SK-N-SH (cell line): Measurements from ENCODE around the gene TP73. TPM values are rescaled to one million over a fixed set of nuclear protein-coding genes. Genes with fewer than 3 reads are reported as not detected.

Source experiments
- CTCF ChIA-PET: fragments of 300-600, 350-600 bp; formaldehyde crosslinking; extraction: SDS; loops from one replicate; lab custom pipeline; 2021; lab: Yijun Ruan, JAX
- POLR2A ChIA-PET: fragments of 350-600 bp; sonication (Branson Sonifier 250); formaldehyde crosslinking; extraction: SDS; loops from one replicate; lab custom pipeline; 2020; ENCODE audit warnings: antibody characterized with exemption, inconsistent platforms; lab: Yijun Ruan, JAX
- DNase-seq: peaks from one replicate; pipeline ENCODE4 v3.0.0; 2012
- H2AFZ ChIP-seq: fragments of 200-600 bp; sonication (generic); 2 replicates; pipeline ENCODE4 v1.8.1; 2016; ENCODE audit warnings: antibody characterized with exemption, mild to moderate bottlenecking, low read depth
- H3F3A ChIP-seq: fragments of 200-600 bp; sonication (generic); replicated peaks from 2 replicates; pipeline ENCODE3; 2016; ENCODE audit warnings: antibody characterized with exemption, mild to moderate bottlenecking; ENCODE audit not compliant: insufficient read depth
- H3K27ac ChIP-seq, 2 experiments: fragments of 200-500 bp in 1 of 2; fragments of 200-600 bp in 1 of 2; sonication (Bioruptor generic) in 1 of 2; sonication (generic), shearing (Covaris generic) in 1 of 2; 2 replicates each; pipeline versions ENCODE4 v1.5.1 to v1.6.1; 2014 to 2016; ENCODE audit warnings: low read depth in 2 of 2, inconsistent platforms in 1 of 2, low read length in 1 of 2, mild to moderate bottlenecking in 1 of 2, mixed read lengths in 1 of 2
- H3K27me3 ChIP-seq: fragments of 200-600 bp; sonication (generic), shearing (Covaris generic); 2 replicates; pipeline ENCODE4 v1.6.1; 2016; ENCODE audit warnings: mixed run types; ENCODE audit not compliant: insufficient read depth
- H3K36me3 ChIP-seq, 2 experiments: fragments of 200-500 bp in 1 of 2; fragments of 200-600 bp in 1 of 2; sonication (Bioruptor generic) in 1 of 2; sonication (generic) in 1 of 2; replicated peaks in 1 of 2; 2 replicates each; pipeline versions ENCODE3 to v1.5.1; 2014 to 2016; ENCODE audit warnings: low read length in 1 of 2, mild to moderate bottlenecking in 1 of 2; ENCODE audit not compliant: insufficient read depth in 2 of 2, control insufficient read depth in 1 of 2
- H3K4me1 ChIP-seq, 2 experiments: fragments of 200-500 bp in 1 of 2; fragments of 200-600 bp in 1 of 2; sonication (Bioruptor generic) in 1 of 2; sonication (generic), shearing (Covaris generic) in 1 of 2; 2 replicates each; pipeline versions ENCODE4 v1.5.1 to v1.6.1; 2014 to 2016; ENCODE audit warnings: low read depth in 1 of 2, low read length in 1 of 2, mixed run types in 1 of 2; ENCODE audit not compliant: insufficient read depth in 2 of 2, control insufficient read depth in 1 of 2
- H3K4me2 ChIP-seq: fragments of 200-600 bp; sonication (generic), shearing (Covaris generic); 2 replicates; pipeline ENCODE4 v1.6.1; 2017; ENCODE audit warnings: mixed run types
- H3K4me3 ChIP-seq, 2 experiments: fragments of 200-500 bp in 1 of 2; fragments of 200-600 bp in 1 of 2; sonication (Bioruptor generic) in 1 of 2; sonication (generic), shearing (Covaris generic) in 1 of 2; 2 replicates each; pipeline versions ENCODE4 v1.5.1 to v1.8.1; 2014 to 2016; ENCODE audit warnings: low read depth in 2 of 2, inconsistent platforms in 1 of 2, low read length in 1 of 2, mild to moderate bottlenecking in 1 of 2, mixed read lengths in 1 of 2, moderate library complexity in 1 of 2
- H3K79me2 ChIP-seq: fragments of 200-600 bp; sonication (generic); 2 replicates; pipeline ENCODE4 v1.8.1; 2017; ENCODE audit warnings: mild to moderate bottlenecking; ENCODE audit not compliant: insufficient read depth
- H3K9ac ChIP-seq: fragments of 200-600 bp; sonication (generic); 2 replicates; pipeline ENCODE4 v1.6.1; 2017; ENCODE audit warnings: mixed run types
- H3K9me2 ChIP-seq: fragments of 200-600 bp; sonication (generic); 2 replicates; pipeline ENCODE4 v1.6.1; 2017; ENCODE audit warnings: mixed run types
- H3K9me3 ChIP-seq: fragments of 200-600 bp; sonication (generic); 2 replicates; pipeline ENCODE4 v1.6.1; 2017; ENCODE audit warnings: mixed run types, mild to moderate bottlenecking, moderate library complexity
- H4K20me1 ChIP-seq: fragments of 200-600 bp; sonication (generic); 2 replicates; pipeline ENCODE4 v1.6.1; 2017; ENCODE audit warnings: mild to moderate bottlenecking, mixed run types; ENCODE audit not compliant: insufficient read depth
- CHD2 ChIP-seq: fragments of 150-350 bp; IDR thresholded peaks from 2 replicates; pipeline ENCODE4 v1.6.1; 2018; ENCODE audit warnings: low read length; ENCODE audit not compliant: partially characterized antibody
- CTCF ChIP-seq: fragments of 200-600 bp; sonication (generic); IDR thresholded peaks from 2 replicates; pipeline ENCODE4 v1.6.1; 2017; ENCODE audit warnings: antibody characterized with exemption, mild to moderate bottlenecking, moderate library complexity
- ELF1 ChIP-seq: IDR thresholded peaks from 2 replicates; pipeline ENCODE4 v1.4.0; 2012
- FOSL2 ChIP-seq: IDR thresholded peaks from 2 replicates; pipeline ENCODE4 v1.4.0; 2012; ENCODE audit warnings: low read depth, mild to moderate bottlenecking, moderate library complexity, borderline replicate concordance
- FOXJ3 ChIP-seq: sonication (generic); formaldehyde crosslinking; IDR thresholded peaks from 2 replicates; pipeline ENCODE4 v1.5.1; 2020; ENCODE audit warnings: mild to moderate bottlenecking, missing genetic modification reagents
- FOXM1 ChIP-seq: IDR thresholded peaks from 2 replicates; pipeline ENCODE4 v1.4.0; 2012; ENCODE audit warnings: low read depth, mild to moderate bottlenecking
- JUND ChIP-seq: IDR thresholded peaks from 2 replicates; pipeline ENCODE4 v1.4.0; 2012
- MAX ChIP-seq: IDR thresholded peaks from 2 replicates; pipeline ENCODE4 v1.4.0; 2012; ENCODE audit warnings: low read depth
- MEF2A ChIP-seq: IDR thresholded peaks from 2 replicates; pipeline ENCODE4 v1.4.0; 2012; ENCODE audit warnings: low read depth, borderline replicate concordance
- MXI1 ChIP-seq: IDR thresholded peaks from 2 replicates; pipeline ENCODE4 v1.6.1; 2012; ENCODE audit warnings: mild to moderate bottlenecking, low read depth, low read length, improper control_type of control experiment
- NFIC ChIP-seq: IDR thresholded peaks from 2 replicates; pipeline ENCODE4 v1.4.0; 2012; ENCODE audit warnings: borderline replicate concordance
- NRF1 ChIP-seq: IDR thresholded peaks from 2 replicates; pipeline ENCODE4 v1.6.1; 2012; ENCODE audit warnings: low read depth, mild to moderate bottlenecking, low read length
- RAD21 ChIP-seq: IDR thresholded peaks from 2 replicates; pipeline ENCODE4 v1.6.1; 2012; ENCODE audit warnings: mild to moderate bottlenecking, low read length
- REST ChIP-seq: IDR thresholded peaks from 2 replicates; pipeline ENCODE4 v1.6.1; 2012; ENCODE audit warnings: mild to moderate bottlenecking, low read depth, low read length, moderate library complexity
- RFX5 ChIP-seq: IDR thresholded peaks from 2 replicates; pipeline ENCODE4 v1.6.1; 2012; ENCODE audit warnings: mild to moderate bottlenecking, improper control_type of control experiment, low read length
- SIN3A ChIP-seq: IDR thresholded peaks from 2 replicates; pipeline ENCODE4 v1.6.1; 2012; ENCODE audit warnings: low read depth, mild to moderate bottlenecking, low read length, moderate library complexity, borderline replicate concordance
- SMC3 ChIP-seq: IDR thresholded peaks from 2 replicates; pipeline ENCODE4 v1.6.1; 2012; ENCODE audit warnings: low read depth, low read length, improper control_type of control experiment
- TAF1 ChIP-seq: IDR thresholded peaks from 2 replicates; pipeline ENCODE4 v1.6.1; 2012; ENCODE audit warnings: low read depth, mild to moderate bottlenecking, low read length, moderate library complexity, borderline replicate concordance
- TEAD4 ChIP-seq: IDR thresholded peaks from 2 replicates; pipeline ENCODE4 v1.4.0; 2012; ENCODE audit warnings: mild to moderate bottlenecking, borderline replicate concordance; ENCODE audit not compliant: insufficient read depth
- USF1 ChIP-seq: IDR thresholded peaks from 2 replicates; pipeline ENCODE4 v1.4.0; 2012; ENCODE audit warnings: low read depth, borderline replicate concordance
- USF2 ChIP-seq: fragments of 150-350 bp; IDR thresholded peaks from 2 replicates; pipeline ENCODE4 v1.6.1; 2017; ENCODE audit warnings: antibody characterized with exemption, low read length, low read depth, borderline replicate concordance
- YY1 ChIP-seq: IDR thresholded peaks from 2 replicates; pipeline ENCODE4 v1.4.0; 2012; ENCODE audit warnings: low read depth, mild to moderate bottlenecking
- ZBTB33 ChIP-seq: IDR thresholded peaks from 2 replicates; pipeline ENCODE4 v1.4.0; 2012; ENCODE audit warnings: low read depth, borderline replicate concordance
- WGBS: methylation state at CpG from one replicate; pipeline ENCODE4 v1.1.6; 2017; ENCODE audit warnings: low lambda C conversion rate; 5-methylcytosine and 5-hydroxymethylcytosine counted together
- polyA plus RNA-seq, 3 experiments: library from polyadenylated mRNA; depleted of rRNA; stranded (reverse); fragments of >200 nt; gene quantifications; 2 replicates each; pipeline ENCODE4 v1.2.3, GENCODE V29; 2012

The TP73 gene
- polyA plus RNA-seq, 1 of the 3 experiments (the other 2 are of a cell fraction): 0.64 TPM

- H3K9ac ChIP-seq: peak overlapping the region; percentile 58; the same call in 1 of the 2 replicates
- H3K27ac ChIP-seq: peak overlapping the region in 1 of 2 experiments; percentile 77; a peak in 2 of 4 replicates
- H3K4me2 ChIP-seq: peak overlapping the region; percentile 80; the same call in 1 of the 2 replicates
- no peaks in the 10 kb centered on the region for H3K9me3 ChIP-seq
- no peak for TF ChIP-seq CHD2
- TF ChIP-seq ELF1: no peak
- TF ChIP-seq RFX5: no peak
- TF ChIP-seq REST: 0 out of 2 replicates have a peak, but pooled peaks have one; percentile 43
- TF ChIP-seq TAF1: no peak
- no peak for TF ChIP-seq FOXJ3
- no peak for TF ChIP-seq YY1
- TF ChIP-seq FOXM1: no peak
- TF ChIP-seq USF1: no peak
- no peak for TF ChIP-seq NFIC
- peak; percentile 33; the same call in 1 of the 2 replicates for TF ChIP-seq SMC3
- TF ChIP-seq USF2: no peak
- no peak for TF ChIP-seq FOSL2
- TF ChIP-seq SIN3A: peak; percentile 30; the same call in 1 of the 2 replicates
- TF ChIP-seq ZBTB33: no peak
- no peak for TF ChIP-seq CTCF
- peak; percentile 11; the same call in 1 of the 2 replicates for TF ChIP-seq RAD21
- TF ChIP-seq MEF2A: no peak
- TF ChIP-seq TEAD4: no peak
- no peak for TF ChIP-seq NRF1
- TF ChIP-seq MXI1: 0 out of 2 replicates have a peak, but pooled peaks have one; percentile 45
- TF ChIP-seq MAX: no peak
- TF ChIP-seq JUND: no peak
- no peaks in the 10 kb centered on the region for H4K20me1 ChIP-seq
- POLR2A ChIA-PET: no interaction called here
- H3K9me2 ChIP-seq: no peaks in the 10 kb centered on the region
- peak overlapping the region; percentile 84 to 93 for H3K4me3 ChIP-seq
- peaks cover 9 to 29% of the 10 kb centered on the region in 2 experiments for H3K36me3 ChIP-seq
- H3K79me2 ChIP-seq: peaks cover 16% of the 10 kb centered on the region
- 11% methylated on average over 8 of the region's 71 CpGs for WGBS
- H3K4me1 ChIP-seq: peaks cover 0 to 40% of the 10 kb centered on the region in 2 experiments; a peak in 2 of 4 replicates
- peak; percentile 72 for DNase-seq
- no peak overlapping the region for H2AFZ ChIP-seq
- peaks cover 3% of the 10 kb centered on the region for H3F3A ChIP-seq
- CTCF ChIA-PET: interaction anchor here (0.9 to 5.3 kb wide), 9 partner anchors 10 to 172 kb away, joined by 3 to 23 read pairs (median 6); no protein-coding TSS in a partner anchor
- no peaks in the 10 kb centered on the region for H3K27me3 ChIP-seq
Measured at GRCh38 chr1:3625151-3625907, 27.0 kb upstream of the TP73 start.
